ENCODE data around the gene TBCK. TPM values are rescaled to one million over a fixed set of nuclear protein-coding genes. Genes with fewer than 3 reads are reported as not detected.

The TBCK gene
- total and polyA plus RNA-seq, 2 experiments from 2014 or later: 34.1 to 36.9 TPM

- no peak overlapping the region for H3K27ac ChIP-seq
- H3K36me3 ChIP-seq: no peaks in the 10 kb centered on the region
- DNase-seq (ENCODE audit: low read depth in 1 of 2, low spot score in 1 of 2): peak in 1 of 2 donors; percentile 31
- H3K27me3 ChIP-seq: no peaks in the 10 kb centered on the region
- no peaks in the 10 kb centered on the region for H3K9me3 ChIP-seq (ENCODE audit: low read depth)
- no peak for TF ChIP-seq CTCF (IDR thresholded peaks at IDR 0.05; ENCODE audit: low read depth, low read length)
- H3K4me1 ChIP-seq (ENCODE audit: low read depth): peaks cover 18% of the 10 kb centered on the region
- no peak overlapping the region for H3K4me3 ChIP-seq
These were observed 296.2 kb downstream of the TBCK start for GRCh38 chr4:106019771-106020170.

- no peaks in the 10 kb centered on the region for H3K36me3 ChIP-seq
- H3K27ac ChIP-seq: no peak overlapping the region
- H3K9me3 ChIP-seq (ENCODE audit: low read depth): no peaks in the 10 kb centered on the region
- H3K4me3 ChIP-seq: no peak overlapping the region
- DNase-seq (ENCODE audit: low read depth in 1 of 2, low spot score in 1 of 2): no peak
- H3K27me3 ChIP-seq: no peaks in the 10 kb centered on the region
- no peak for TF ChIP-seq CTCF (IDR thresholded peaks at IDR 0.05; ENCODE audit: low read depth, low read length)
- peaks cover 18% of the 10 kb centered on the region for H3K4me1 ChIP-seq (ENCODE audit: low read depth)
These were observed 298.0 kb downstream of the TBCK start for GRCh38 chr4:106017975-106018374.

DNA sequence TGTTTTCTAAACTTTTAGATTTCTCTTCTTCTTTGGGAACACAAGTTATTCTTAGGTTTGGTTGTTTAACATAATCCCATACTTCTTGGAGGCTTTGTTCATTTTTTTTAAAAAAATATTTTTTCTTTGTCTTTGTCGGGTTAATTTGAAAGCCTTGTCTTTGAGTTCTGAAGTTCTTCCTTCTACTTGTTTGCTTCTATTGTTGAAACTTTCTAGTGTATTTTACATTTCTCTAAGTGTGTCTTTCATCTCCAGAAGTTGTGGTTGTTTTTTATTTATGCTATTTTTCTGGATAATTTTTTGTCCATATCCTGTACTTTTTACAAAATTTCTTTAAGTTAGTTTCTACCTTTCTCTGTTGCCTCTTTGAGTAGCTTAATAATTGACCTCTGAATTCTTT lies 304.6 kb downstream of the TBCK start:
- DNase-seq (ENCODE audit: low read depth in 1 of 2, low spot score in 1 of 2): no peak
- Histone ChIP-seq H3K27me3 (no peaks in the 10 kb centered on the region), H3K36me3 (no peaks in the 10 kb centered on the region), H3K9me3 (ENCODE audit: low read depth) (no peaks in the 10 kb centered on the region), H3K27ac (no peak overlapping the region), H3K4me3 (no peak overlapping the region), H3K4me1 (ENCODE audit: low read depth) (no peaks in the 10 kb centered on the region)
- TF ChIP-seq CTCF (IDR thresholded peaks at IDR 0.05; ENCODE audit: low read depth, low read length): no peak

GRCh38 chr4:106010761-106011160 lies 305.2 kb downstream of the TBCK start:
- H3K27me3 ChIP-seq: no peaks in the 10 kb centered on the region
- H3K4me1 ChIP-seq (ENCODE audit: low read depth): no peaks in the 10 kb centered on the region
- no peak overlapping the region for H3K4me3 ChIP-seq
- no peaks in the 10 kb centered on the region for H3K36me3 ChIP-seq
- TF ChIP-seq CTCF (IDR thresholded peaks at IDR 0.05; ENCODE audit: low read depth, low read length): no peak
- no peak overlapping the region for H3K27ac ChIP-seq
- H3K9me3 ChIP-seq (ENCODE audit: low read depth): no peaks in the 10 kb centered on the region
- no peak for DNase-seq (ENCODE audit: low read depth in 1 of 2, low spot score in 1 of 2)

DNA sequence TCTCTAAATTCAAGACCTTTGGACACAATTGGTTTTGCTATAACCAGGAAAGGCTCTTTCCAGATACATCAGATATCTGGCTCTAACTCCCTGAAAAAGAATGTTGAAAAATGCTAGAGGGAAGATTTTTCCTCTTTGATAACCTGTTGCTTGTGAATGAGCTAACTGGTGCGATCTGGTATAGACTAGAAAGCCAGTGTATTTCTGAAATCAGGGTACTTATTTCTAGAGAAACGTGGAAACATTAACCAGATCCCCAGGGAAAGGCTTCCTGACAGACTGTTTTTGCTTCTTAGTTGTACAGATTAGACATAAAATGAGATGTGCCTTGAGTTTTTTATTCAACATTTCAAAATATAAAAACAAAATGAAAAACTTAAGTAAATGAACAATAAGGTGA lies 313.0 kb downstream of the TBCK start:
- H3K27me3 ChIP-seq: no peaks in the 10 kb centered on the region
- no peak for TF ChIP-seq CTCF (IDR thresholded peaks at IDR 0.05; ENCODE audit: low read depth, low read length)
- H3K9me3 ChIP-seq (ENCODE audit: low read depth): no peaks in the 10 kb centered on the region
- DNase-seq (ENCODE audit: low read depth in 1 of 2, low spot score in 1 of 2): no peak
- H3K4me1 ChIP-seq (ENCODE audit: low read depth): no peaks in the 10 kb centered on the region
- no peak overlapping the region for H3K4me3 ChIP-seq
- no peak overlapping the region for H3K27ac ChIP-seq
- no peaks in the 10 kb centered on the region for H3K36me3 ChIP-seq
